ENCODE measurements around the gene NUDT21.

DNA sequence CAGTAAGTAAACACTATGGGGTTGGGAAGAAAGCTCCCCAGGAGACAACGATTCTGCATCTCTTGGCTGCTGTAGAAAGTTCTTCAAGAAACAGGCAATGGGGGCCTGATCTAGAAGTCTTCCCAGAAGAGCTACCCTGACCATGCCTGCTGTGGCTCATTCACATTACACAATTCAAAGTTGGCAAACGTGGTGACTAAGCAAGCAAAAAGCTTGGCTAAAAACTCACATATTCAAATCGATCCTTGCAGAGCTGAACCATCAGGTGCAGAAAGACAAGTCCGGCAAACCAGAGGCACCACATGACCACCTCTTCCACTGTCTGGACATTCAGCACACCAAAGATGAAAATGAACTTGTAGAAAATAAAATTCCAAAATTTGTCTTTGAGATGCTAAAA is 41.9 kb downstream of the NUDT21 start:
- TF ChIP-seq, protein P1, sequence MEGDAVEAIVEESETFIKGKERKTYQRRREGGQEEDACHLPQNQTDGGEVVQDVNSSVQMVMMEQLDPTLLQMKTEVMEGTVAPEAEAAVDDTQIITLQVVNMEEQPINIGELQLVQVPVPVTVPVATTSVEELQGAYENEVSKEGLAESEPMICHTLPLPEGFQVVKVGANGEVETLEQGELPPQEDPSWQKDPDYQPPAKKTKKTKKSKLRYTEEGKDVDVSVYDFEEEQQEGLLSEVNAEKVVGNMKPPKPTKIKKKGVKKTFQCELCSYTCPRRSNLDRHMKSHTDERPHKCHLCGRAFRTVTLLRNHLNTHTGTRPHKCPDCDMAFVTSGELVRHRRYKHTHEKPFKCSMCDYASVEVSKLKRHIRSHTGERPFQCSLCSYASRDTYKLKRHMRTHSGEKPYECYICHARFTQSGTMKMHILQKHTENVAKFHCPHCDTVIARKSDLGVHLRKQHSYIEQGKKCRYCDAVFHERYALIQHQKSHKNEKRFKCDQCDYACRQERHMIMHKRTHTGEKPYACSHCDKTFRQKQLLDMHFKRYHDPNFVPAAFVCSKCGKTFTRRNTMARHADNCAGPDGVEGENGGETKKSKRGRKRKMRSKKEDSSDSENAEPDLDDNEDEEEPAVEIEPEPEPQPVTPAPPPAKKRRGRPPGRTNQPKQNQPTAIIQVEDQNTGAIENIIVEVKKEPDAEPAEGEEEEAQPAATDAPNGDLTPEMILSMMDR (IDR thresholded peaks at IDR 0.05): no peak
- no peak for TF ChIP-seq POLR2A (IDR thresholded peaks at IDR 0.05)
